Measurements from ENCODE around the gene ST6GALNAC1.

DNA sequence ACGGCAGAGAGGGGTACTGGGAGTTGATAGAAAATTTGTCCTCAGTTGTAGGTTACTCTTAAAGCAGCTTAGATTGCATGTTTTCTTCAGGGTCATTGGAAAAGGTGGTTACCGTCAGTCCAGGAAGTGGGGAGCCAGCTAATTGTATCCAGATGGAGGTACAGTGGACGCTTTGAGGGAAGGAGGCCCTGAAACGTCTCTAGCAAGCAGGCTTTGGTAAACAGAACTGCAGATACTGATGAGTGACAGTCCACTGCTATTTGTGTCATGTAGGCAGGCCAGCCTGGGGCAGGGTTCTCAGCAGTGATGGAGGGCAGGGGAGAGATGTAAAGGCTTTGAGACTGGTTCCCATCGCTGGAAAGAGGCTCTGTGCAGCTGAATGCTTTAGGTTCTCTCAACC is 30.2 kb upstream of the ST6GALNAC1 start:
- TF ChIP-seq CTCF (IDR thresholded peaks at IDR 0.05) = no peak
- no peak for TF ChIP-seq POLR2A (IDR thresholded peaks at IDR 0.05)

Measured in adrenal gland (tissue), 5 donors.